ENCODE data around the gene SDK1. TPM values are rescaled to one million over a fixed set of nuclear protein-coding genes. Genes with fewer than 3 reads are reported as not detected.

The SDK1 gene
- total and polyA plus RNA-seq, 2 of the 8 experiments (the other 6 are each of a cell fraction or from before 2014, with no cell fraction given) = 3.3 to 7.2 TPM

DNA sequence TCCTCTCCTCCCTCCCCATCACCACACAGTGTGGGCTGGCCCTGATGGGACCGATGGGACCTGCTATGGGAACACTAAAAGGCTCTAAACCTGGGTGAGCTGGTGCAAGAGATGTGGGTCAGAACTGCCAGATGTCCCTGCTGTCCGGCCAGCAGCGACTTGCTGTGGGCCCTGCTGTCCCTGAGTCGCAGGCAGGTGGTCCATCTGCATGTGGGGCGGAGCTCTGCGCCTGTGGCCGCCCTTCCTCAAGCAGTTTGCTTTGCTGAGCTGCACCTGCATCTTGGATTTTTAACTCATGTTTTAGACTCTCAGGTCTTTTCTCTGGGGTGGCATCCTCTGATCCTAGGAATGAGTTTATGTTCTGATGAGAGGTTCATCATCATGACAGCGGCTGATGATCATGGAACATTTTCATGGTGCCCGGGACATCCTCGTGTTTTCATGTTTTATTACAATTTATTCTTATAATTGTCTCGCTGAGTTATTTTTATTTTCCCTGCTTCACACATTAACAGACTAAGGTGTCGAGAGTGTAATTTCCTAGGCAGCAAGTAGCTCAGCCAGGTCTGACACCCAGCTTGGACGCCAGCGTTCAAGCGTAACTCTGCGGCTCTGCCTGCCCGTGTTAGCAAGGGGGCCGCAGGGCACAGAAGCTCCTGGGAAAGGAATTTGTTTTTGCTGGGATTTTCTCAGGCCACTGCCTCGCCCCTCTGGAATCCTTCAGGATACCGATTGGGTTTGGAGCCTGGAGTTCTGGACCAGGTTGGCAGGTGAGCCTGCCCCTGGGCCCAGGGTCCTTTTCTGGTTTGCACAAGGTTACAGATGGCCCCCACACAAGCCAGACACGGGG is 765.8 kb downstream of the SDK1 start (continued):
- no peak for TF ChIP-seq PHF8 (conservative IDR thresholded peaks at IDR 0.05; ENCODE audit: low read depth, low read length)
- TF ChIP-seq GTF2F1 (IDR thresholded peaks at IDR 0.05; ENCODE audit: borderline replicate concordance, low read depth, low read length) = no peak
- no peak for TF ChIP-seq SIRT6 (IDR thresholded peaks at IDR 0.05; ENCODE audit: low read length)
- no peak for TF ChIP-seq TAF1 (IDR thresholded peaks at IDR 0.05; ENCODE audit: low read depth, low read length)
- TF ChIP-seq SAP30 (IDR thresholded peaks at IDR 0.05; ENCODE audit: insufficient read depth, insufficient replicate concordance, low read length) = no peak
- no peak for TF ChIP-seq RAD21 (IDR thresholded peaks at IDR 0.05 in 1 of 2, conservative IDR thresholded peaks at IDR 0.05 in 1 of 2; ENCODE audit: low read depth in 2 of 2, low read length in 2 of 2)
- no peak for TF ChIP-seq EP300 (IDR thresholded peaks at IDR 0.05; ENCODE audit: borderline replicate concordance in 1 of 2, low read depth in 2 of 2, low read length in 2 of 2)
